Stimulated activated CD4-positive, alpha-beta T cell treated with anti-CD3 and anti-CD28 coated beads, Interleukin-1b, Interleukin-23, amount 100 ng/mL, for 24 hours (primary cell): Measurements from ENCODE around the gene NCOA1.

ENCODE experiments used
- DNase-seq, 4 experiments: peaks; one replicate each; pipeline ENCODE4 v3.0.0-alpha.2; 2020; ENCODE audit warnings: low read depth in 4 of 4, low spot score in 1 of 4

Gene NCOA1

GRCh38 chr2:24680196-24680595, 189.1 kb downstream of the NCOA1 start:
- DNase-seq = no peak

- DNase-seq = no peak
Observed at GRCh38 chr2:24682304-24682703, 191.2 kb downstream of the NCOA1 start.

- DNase-seq = no peak
Observed at GRCh38 chr2:24683408-24683807, 192.4 kb downstream of the NCOA1 start.

- no peak for DNase-seq
Observed at GRCh38 chr2:24690524-24690923, 199.5 kb downstream of the NCOA1 start.

GRCh38 chr2:24691806-24692205, 200.8 kb downstream of the NCOA1 start:
- DNase-seq = no peak

GRCh38 chr2:24697792-24698191, 206.7 kb downstream of the NCOA1 start:
- DNase-seq = no peak

GRCh38 chr2:24702800-24703199, 211.7 kb downstream of the NCOA1 start:
- no peak for DNase-seq

- DNase-seq = no peak
Observed at GRCh38 chr2:24704692-24705091, 213.6 kb downstream of the NCOA1 start.

- no peak for DNase-seq
Observed at GRCh38 chr2:24707143-24707542, 216.1 kb downstream of the NCOA1 start.

- DNase-seq = no peak
Observed at GRCh38 chr2:24708537-24709152, 217.6 kb downstream of the NCOA1 start.

- no peak for DNase-seq
Observed at GRCh38 chr2:24710806-24711205, 219.8 kb downstream of the NCOA1 start.

GRCh38 chr2:24711865-24712264, 220.8 kb downstream of the NCOA1 start:
- DNase-seq = no peak

GRCh38 chr2:24712296-24712695, 221.2 kb downstream of the NCOA1 start:
- DNase-seq = no peak

GRCh38 chr2:24717263-24717951, 226.4 kb downstream of the NCOA1 start:
- no peak for DNase-seq

GRCh38 chr2:24720310-24720709, 229.3 kb downstream of the NCOA1 start:
- no peak for DNase-seq

GRCh38 chr2:24721470-24721869, 230.4 kb downstream of the NCOA1 start:
- DNase-seq = no peak

GRCh38 chr2:24722141-24722790, 231.2 kb downstream of the NCOA1 start:
- no peak for DNase-seq

GRCh38 chr2:24723191-24723590, 232.1 kb downstream of the NCOA1 start:
- DNase-seq = no peak

GRCh38 chr2:24723665-24724064, 232.6 kb downstream of the NCOA1 start:
- DNase-seq = no peak

GRCh38 chr2:24724111-24724775, 233.2 kb downstream of the NCOA1 start:
- DNase-seq = no peak

GRCh38 chr2:24725956-24726355, 234.9 kb downstream of the NCOA1 start:
- DNase-seq = no peak

- DNase-seq = no peak
Observed at GRCh38 chr2:24730481-24730880, 239.4 kb downstream of the NCOA1 start.
